ENCODE results near the gene MYT1. TPM values are rescaled to one million over a fixed set of nuclear protein-coding genes. Genes with fewer than 3 reads are reported as not detected.

Gene MYT1
- polyA plus RNA-seq, 3 donors = not detected

- H3K4me1 Mint-ChIP-seq = no peaks in the 10 kb centered on the region
- no peak overlapping the region for H3K27ac Mint-ChIP-seq
- no peak overlapping the region for H3K4me3 ChIP-seq (replicated peaks in 1 of 3; ENCODE audit: low read depth in 2 of 3, low read length in 3 of 3)
- no peak overlapping the region for H3K4me2 ChIP-seq (replicated peaks; ENCODE audit: extremely low read depth, low read length, poor library complexity, severe bottlenecking)
- no peaks in the 10 kb centered on the region for H3K36me3 ChIP-seq (replicated peaks in 1 of 2; ENCODE audit: control insufficient read depth in 1 of 2, insufficient read depth in 2 of 2, low read length in 2 of 2)
- H3K27ac ChIP-seq (ENCODE audit: low read depth in 1 of 2, low read length in 2 of 2) = no peak overlapping the region
- no peak overlapping the region for H2AFZ ChIP-seq (ENCODE audit: insufficient read depth, low read depth, low read length, poor library complexity, severe bottlenecking)
- no peaks in the 10 kb centered on the region for H4K20me1 ChIP-seq (ENCODE audit: insufficient read depth, low read length)
- TF ChIP-seq, protein P1, sequence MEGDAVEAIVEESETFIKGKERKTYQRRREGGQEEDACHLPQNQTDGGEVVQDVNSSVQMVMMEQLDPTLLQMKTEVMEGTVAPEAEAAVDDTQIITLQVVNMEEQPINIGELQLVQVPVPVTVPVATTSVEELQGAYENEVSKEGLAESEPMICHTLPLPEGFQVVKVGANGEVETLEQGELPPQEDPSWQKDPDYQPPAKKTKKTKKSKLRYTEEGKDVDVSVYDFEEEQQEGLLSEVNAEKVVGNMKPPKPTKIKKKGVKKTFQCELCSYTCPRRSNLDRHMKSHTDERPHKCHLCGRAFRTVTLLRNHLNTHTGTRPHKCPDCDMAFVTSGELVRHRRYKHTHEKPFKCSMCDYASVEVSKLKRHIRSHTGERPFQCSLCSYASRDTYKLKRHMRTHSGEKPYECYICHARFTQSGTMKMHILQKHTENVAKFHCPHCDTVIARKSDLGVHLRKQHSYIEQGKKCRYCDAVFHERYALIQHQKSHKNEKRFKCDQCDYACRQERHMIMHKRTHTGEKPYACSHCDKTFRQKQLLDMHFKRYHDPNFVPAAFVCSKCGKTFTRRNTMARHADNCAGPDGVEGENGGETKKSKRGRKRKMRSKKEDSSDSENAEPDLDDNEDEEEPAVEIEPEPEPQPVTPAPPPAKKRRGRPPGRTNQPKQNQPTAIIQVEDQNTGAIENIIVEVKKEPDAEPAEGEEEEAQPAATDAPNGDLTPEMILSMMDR (IDR thresholded peaks at IDR 0.05) = no peak
- peaks cover 0 to 9% of the 10 kb centered on the region in 2 donors for H3K9me3 ChIP-seq (replicated peaks in 1 of 2; ENCODE audit: control insufficient read depth in 1 of 2, insufficient read depth in 1 of 2, low read length in 2 of 2)
- H3K79me2 ChIP-seq (ENCODE audit: insufficient read depth, low read length) = no peaks in the 10 kb centered on the region
- no peak overlapping the region for H3K4me3 Mint-ChIP-seq
- H3K27me3 ChIP-seq (ENCODE audit: control insufficient read depth in 2 of 2, insufficient read depth in 2 of 2, low read length in 2 of 2) = no peaks in the 10 kb centered on the region
- intact Hi-C loops (cut with micrococcal nuclease) = no loop called here
- H3K36me3 Mint-ChIP-seq = no peaks in the 10 kb centered on the region
- peaks cover 0 to 7% (median 3%) of the 10 kb centered on the region in 3 donors for H3K27me3 Mint-ChIP-seq (ENCODE audit: low read depth in 3 of 3)
- peaks cover 0 to 7% (median 3%) of the 10 kb centered on the region in 7 donors for H3K9me3 Mint-ChIP-seq
- no peak overlapping the region for H3K9ac ChIP-seq (ENCODE audit: insufficient read depth, low read length, poor library complexity, severe bottlenecking)
- DNase-seq = no peak
- 85% methylated on average over 10 of the region's 17 CpGs for WGBS (ENCODE audit: insufficient coverage)
- H3K4me1 ChIP-seq (ENCODE audit: control insufficient read depth in 1 of 2, insufficient read depth in 2 of 2, low read length in 2 of 2) = no peaks in the 10 kb centered on the region
Measured at GRCh38 chr20:64203037-64203777, 39.0 kb downstream of the MYT1 start.

GRCh38 chr20:64205611-64206026 is 41.4 kb downstream of the MYT1 start:
- no peak for DNase-seq
- H3K27me3 Mint-ChIP-seq (ENCODE audit: low read depth in 3 of 3) = peaks cover 0 to 11% (median 3%) of the 10 kb centered on the region in 3 donors
- 85% methylated on average over 17 of the region's 17 CpGs for WGBS (ENCODE audit: insufficient coverage)
- H2AFZ ChIP-seq (ENCODE audit: insufficient read depth, low read depth, low read length, poor library complexity, severe bottlenecking) = no peak overlapping the region
- H3K79me2 ChIP-seq (ENCODE audit: insufficient read depth, low read length) = no peaks in the 10 kb centered on the region
- no peak overlapping the region for H3K27ac Mint-ChIP-seq
- H3K4me3 Mint-ChIP-seq = no peak overlapping the region
- H3K36me3 ChIP-seq (replicated peaks in 1 of 2; ENCODE audit: control insufficient read depth in 1 of 2, insufficient read depth in 2 of 2, low read length in 2 of 2) = no peaks in the 10 kb centered on the region
- TF ChIP-seq, protein P1 (IDR thresholded peaks at IDR 0.05) = no peak
- no peaks in the 10 kb centered on the region for H3K27me3 ChIP-seq (ENCODE audit: control insufficient read depth in 2 of 2, insufficient read depth in 2 of 2, low read length in 2 of 2)
- no peak overlapping the region for H3K4me2 ChIP-seq (replicated peaks; ENCODE audit: extremely low read depth, low read length, poor library complexity, severe bottlenecking)
- H3K4me3 ChIP-seq (replicated peaks in 1 of 3; ENCODE audit: low read depth in 2 of 3, low read length in 3 of 3) = no peak overlapping the region
- H3K9ac ChIP-seq (ENCODE audit: insufficient read depth, low read length, poor library complexity, severe bottlenecking) = no peak overlapping the region
- H3K4me1 Mint-ChIP-seq = no peaks in the 10 kb centered on the region
- H3K9me3 Mint-ChIP-seq = peaks cover 0 to 7% (median 3%) of the 10 kb centered on the region in 7 donors
- H3K9me3 ChIP-seq (replicated peaks in 1 of 2; ENCODE audit: control insufficient read depth in 1 of 2, insufficient read depth in 1 of 2, low read length in 2 of 2) = peaks cover 0 to 9% of the 10 kb centered on the region in 2 donors
- intact Hi-C loops (cut with micrococcal nuclease) = no loop called here
- H3K27ac ChIP-seq (ENCODE audit: low read depth in 1 of 2, low read length in 2 of 2) = no peak overlapping the region
- no peaks in the 10 kb centered on the region for H4K20me1 ChIP-seq (ENCODE audit: insufficient read depth, low read length)
- H3K36me3 Mint-ChIP-seq = no peaks in the 10 kb centered on the region
- no peaks in the 10 kb centered on the region for H3K4me1 ChIP-seq (ENCODE audit: control insufficient read depth in 1 of 2, insufficient read depth in 2 of 2, low read length in 2 of 2)

Measured in CD14-positive monocyte (primary cell).